ENCODE measurements around the gene MREG. TPM values are rescaled to one million over a fixed set of nuclear protein-coding genes. Genes with fewer than 3 reads are reported as not detected.
A peak's percentile ranks its signal among the peaks of the same experiment; 100 is the strongest.
"Not testable (repeated sequence)": the region's sequence is repeated elsewhere in the genome, so short reads cannot be mapped to it uniquely, and the experiment has no call there.

The MREG gene
- polyA plus RNA-seq, 3 donors from 2014 or later: 1.1 to 1.2 TPM; not detected in 1

DNA sequence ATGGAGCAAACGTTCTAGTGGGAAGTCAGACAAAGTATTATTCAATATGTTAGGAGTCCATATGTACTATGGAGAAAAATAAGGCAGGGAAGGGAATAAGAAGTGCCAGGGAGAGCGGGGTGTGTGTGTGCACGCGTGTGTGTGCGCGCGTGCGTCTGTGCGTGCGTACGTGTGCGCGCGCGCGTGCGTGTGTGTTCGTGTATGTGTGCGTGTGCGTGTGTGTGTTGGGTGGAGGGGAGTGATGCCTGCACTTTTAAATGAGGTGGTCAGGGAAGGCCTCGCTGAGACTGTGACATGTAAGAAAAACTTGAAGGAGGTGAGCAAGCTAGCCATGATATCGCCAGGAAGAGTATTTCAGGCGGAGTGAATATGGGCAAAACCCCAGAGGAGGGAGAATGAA is 1.6 kb upstream of the MREG start:
- Mint-ChIP-seq H3K4me3 (peak overlapping the region in 3 of 5 donors; percentile 14 to 37 (median 18)), H3K27me3 (ENCODE audit: low read depth in 3 of 3) (peaks cover 0 to 3% (median 1%) of the 10 kb centered on the region in 3 donors), H3K9me3 (no peaks in the 10 kb centered on the region), H3K4me1 (peaks cover 38 to 48% of the 10 kb centered on the region in 2 donors), H3K27ac (peak overlapping the region in 5 of 6 donors; percentile 11 to 89 (median 74)), H3K36me3 (peaks cover 2 to 8% (median 7%) of the 10 kb centered on the region in 3 donors)
- no peak for DNase-seq

DNA sequence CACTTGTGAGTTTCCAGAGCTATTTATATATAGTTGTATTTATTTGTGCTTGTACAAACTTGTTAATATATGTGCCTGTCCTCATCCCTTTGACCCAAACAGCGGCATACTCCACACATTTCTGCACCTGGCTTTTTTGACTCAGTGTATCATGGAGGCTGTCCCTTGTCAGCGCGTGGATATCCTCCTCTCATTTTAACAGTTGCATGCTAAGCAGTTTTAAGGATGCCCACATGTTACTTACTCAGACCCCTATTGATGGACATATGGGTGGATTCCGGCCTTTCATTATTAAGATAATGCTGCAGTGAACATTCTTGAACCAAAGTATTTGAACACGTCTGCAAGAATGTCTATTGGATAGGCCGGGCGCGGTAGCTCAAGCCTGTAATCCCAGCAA is 655 bp upstream of the MREG start:
- Mint-ChIP-seq H3K4me1 (peaks cover 40 to 48% of the 10 kb centered on the region in 2 donors), H3K36me3 (peaks cover 3 to 7% (median 7%) of the 10 kb centered on the region in 3 donors), H3K4me3 (peak overlapping the region; percentile 61 to 85 (median 64)), H3K27ac (peak overlapping the region in 1 of 6 donors; percentile 74), H3K27me3 (ENCODE audit: low read depth in 3 of 3) (peaks cover 0 to 3% (median 1%) of the 10 kb centered on the region in 3 donors), H3K9me3 (no peaks in the 10 kb centered on the region)
- DNase-seq: no peak

DNA sequence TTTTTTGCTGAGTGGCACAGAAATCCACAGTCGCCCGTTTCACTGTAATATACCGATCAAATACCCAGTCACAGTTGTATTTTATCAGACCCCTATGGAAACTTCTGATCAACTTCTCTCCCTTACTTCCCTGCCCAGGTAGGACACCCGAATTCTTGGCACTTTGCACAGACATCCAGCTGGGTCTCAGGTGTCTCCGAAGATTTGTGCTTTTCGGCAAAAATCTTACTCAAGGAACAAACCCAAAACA is 596 bp downstream of the MREG start:
- H3K4me3 Mint-ChIP-seq: peak overlapping the region; percentile 83 to 90 (median 85)
- DNase-seq: no peak
- H3K27me3 Mint-ChIP-seq (ENCODE audit: low read depth in 3 of 3): peaks cover 0 to 3% (median 1%) of the 10 kb centered on the region in 3 donors
- H3K9me3 Mint-ChIP-seq: no peaks in the 10 kb centered on the region
- peak overlapping the region; percentile 21 to 65 (median 54) for H3K27ac Mint-ChIP-seq
- peaks cover 0 to 3% (median 0%) of the 10 kb centered on the region in 3 donors for H3K36me3 Mint-ChIP-seq
- peaks cover 40 to 48% of the 10 kb centered on the region in 2 donors for H3K4me1 Mint-ChIP-seq

DNA sequence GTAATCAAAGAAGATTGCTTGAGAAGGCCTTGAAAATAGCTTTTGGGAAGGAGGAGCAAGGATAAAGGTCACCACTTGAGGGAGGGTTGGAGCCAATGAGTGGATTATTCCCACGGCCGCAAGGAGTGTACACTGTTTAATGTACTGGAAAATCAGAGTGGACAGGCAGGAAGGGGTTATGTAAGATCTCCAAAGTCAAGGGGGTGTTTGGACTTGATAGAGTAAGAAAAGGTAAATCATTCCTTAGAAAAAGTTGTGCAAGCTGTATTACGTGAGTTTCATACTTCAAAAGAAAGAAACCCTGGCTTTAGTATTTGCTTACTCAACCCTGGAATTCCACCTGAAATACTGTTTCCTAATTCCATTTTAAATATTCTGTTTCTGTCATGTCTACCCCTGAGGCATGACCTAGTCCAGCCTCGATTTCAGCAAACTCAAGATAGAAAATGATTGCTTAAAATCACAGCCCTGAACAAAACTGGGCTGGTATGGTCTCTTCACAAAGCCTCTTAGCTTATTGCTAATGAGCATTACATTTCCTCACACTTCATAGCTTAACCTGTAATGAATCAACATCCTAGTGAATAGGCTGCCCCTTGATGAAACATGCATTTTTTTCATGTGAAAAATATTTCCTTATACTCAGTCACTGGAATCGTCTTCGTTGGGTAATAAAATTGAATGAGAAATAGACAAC is 1.1 kb downstream of the MREG start:
- peak overlapping the region in 5 of 6 donors; percentile 27 to 65 (median 48) for H3K27ac Mint-ChIP-seq
- H3K4me3 Mint-ChIP-seq: peak overlapping the region; percentile 83 to 90 (median 85)
- peaks cover 0 to 2% (median 1%) of the 10 kb centered on the region in 3 donors for H3K27me3 Mint-ChIP-seq (ENCODE audit: low read depth in 3 of 3)
- peaks cover 39 to 44% of the 10 kb centered on the region in 2 donors for H3K4me1 Mint-ChIP-seq
- peaks cover 0 to 3% (median 0%) of the 10 kb centered on the region in 3 donors for H3K36me3 Mint-ChIP-seq
- no peak for DNase-seq
- no peaks in the 10 kb centered on the region for H3K9me3 Mint-ChIP-seq

GRCh38 chr2:216009215-216009614 is 4.1 kb downstream of the MREG start:
- H3K9me3 Mint-ChIP-seq; H3K27ac Mint-ChIP-seq; H3K4me3 Mint-ChIP-seq; DNase-seq; H3K36me3 Mint-ChIP-seq; H3K27me3 Mint-ChIP-seq (ENCODE audit: low read depth in 3 of 3): not testable (repeated sequence)
- peaks cover 33 to 45% of the 10 kb centered on the region in 2 donors for H3K4me1 Mint-ChIP-seq

- no peak overlapping the region for H3K27ac Mint-ChIP-seq
- H3K4me3 Mint-ChIP-seq: no peak overlapping the region
- peaks cover 0 to 1% (median 0%) of the 10 kb centered on the region in 3 donors for H3K27me3 Mint-ChIP-seq (ENCODE audit: low read depth in 3 of 3)
- H3K9me3 Mint-ChIP-seq: no peaks in the 10 kb centered on the region
- peaks cover 32 to 45% of the 10 kb centered on the region in 2 donors for H3K4me1 Mint-ChIP-seq
- peaks cover 0 to 3% (median 0%) of the 10 kb centered on the region in 3 donors for H3K36me3 Mint-ChIP-seq
- no peak for DNase-seq
Observed at GRCh38 chr2:216008387-216008786, 5.0 kb downstream of the MREG start.

- Mint-ChIP-seq H3K4me3 (peak overlapping the region; percentile 17 to 73 (median 47)), H3K27me3 (ENCODE audit: low read depth in 3 of 3) (peaks cover 0 to 1% (median 0%) of the 10 kb centered on the region in 3 donors)
Observed at GRCh38 chr2:216006164-216006663, 7.1 kb downstream of the MREG start.

DNA sequence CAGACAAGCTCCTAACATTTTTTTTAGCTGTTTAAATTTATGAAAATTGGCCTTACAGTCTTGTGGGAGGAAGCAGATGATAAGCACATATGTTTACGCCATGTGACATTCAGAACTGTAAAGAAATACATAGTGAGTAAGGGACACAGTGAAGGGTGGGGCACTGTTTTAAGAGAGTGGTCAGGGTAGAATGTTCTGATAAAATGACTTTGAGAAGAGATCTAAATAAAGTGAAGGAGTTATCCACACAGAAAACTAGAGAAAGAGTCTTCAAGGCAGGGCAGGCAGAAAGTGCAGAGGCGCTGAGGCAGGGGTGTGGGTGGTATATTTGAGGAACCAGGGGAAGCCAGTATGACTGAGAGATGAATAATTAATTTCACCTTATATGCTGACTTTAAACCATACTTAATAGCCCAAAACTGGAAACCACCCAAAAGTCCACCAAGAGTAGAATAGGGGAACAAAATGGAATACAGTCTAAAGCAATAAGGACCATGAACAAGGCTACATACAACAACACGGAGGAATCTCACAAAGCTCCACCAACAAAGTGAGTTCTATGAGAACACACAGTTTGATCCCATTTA is 8.6 kb downstream of the MREG start:
- Mint-ChIP-seq H3K27ac (peak overlapping the region in 4 of 6 donors; percentile 31 to 63 (median 46)), H3K27me3 (ENCODE audit: low read depth in 3 of 3) (no peaks in the 10 kb centered on the region), H3K9me3 (no peaks in the 10 kb centered on the region), H3K4me3 (peak overlapping the region in 1 of 5 donors; percentile 10), H3K36me3 (peaks cover 0 to under 1% (median 0%) of the 10 kb centered on the region in 3 donors), H3K4me1 (peaks cover 29 to 48% of the 10 kb centered on the region in 2 donors)
- no peak for DNase-seq

More at GRCh38 chr2:216006164-216006663, 7.1 kb downstream of the MREG start:
- Mint-ChIP-seq H3K9me3 (no peaks in the 10 kb centered on the region), H3K36me3 (peaks cover 0 to 3% (median 0%) of the 10 kb centered on the region in 3 donors), H3K27ac (peak overlapping the region in 4 of 6 donors; percentile 76 to 83 (median 78)), H3K4me1 (peaks cover 30 to 48% of the 10 kb centered on the region in 2 donors)
- DNase-seq: peak; percentile 22 to 31 (median 25)

- no peaks in the 10 kb centered on the region for H3K9me3 Mint-ChIP-seq
- H3K36me3 Mint-ChIP-seq: no peaks in the 10 kb centered on the region
- no peak for DNase-seq
- no peaks in the 10 kb centered on the region for H3K27me3 Mint-ChIP-seq (ENCODE audit: low read depth in 3 of 3)
- peak overlapping the region in 2 of 6 donors; percentile 31 to 46 for H3K27ac Mint-ChIP-seq
- H3K4me3 Mint-ChIP-seq: peak overlapping the region in 2 of 5 donors; percentile 10 to 22
- H3K4me1 Mint-ChIP-seq: peaks cover 29 to 48% of the 10 kb centered on the region in 2 donors
Observed at GRCh38 chr2:216003876-216004696, 9.3 kb downstream of the MREG start.

- peaks cover 29 to 48% of the 10 kb centered on the region in 2 donors for H3K4me1 Mint-ChIP-seq
- no peak overlapping the region for H3K4me3 Mint-ChIP-seq
- H3K27ac Mint-ChIP-seq: peak overlapping the region in 3 of 6 donors; percentile 7 to 73 (median 10)
- DNase-seq: no peak
- H3K36me3 Mint-ChIP-seq: peaks cover under 1% of the 10 kb centered on the region in 3 donors
- H3K27me3 Mint-ChIP-seq (ENCODE audit: low read depth in 3 of 3): no peaks in the 10 kb centered on the region
- no peaks in the 10 kb centered on the region for H3K9me3 Mint-ChIP-seq
Observed at GRCh38 chr2:216002693-216003092, 10.7 kb downstream of the MREG start.

DNA sequence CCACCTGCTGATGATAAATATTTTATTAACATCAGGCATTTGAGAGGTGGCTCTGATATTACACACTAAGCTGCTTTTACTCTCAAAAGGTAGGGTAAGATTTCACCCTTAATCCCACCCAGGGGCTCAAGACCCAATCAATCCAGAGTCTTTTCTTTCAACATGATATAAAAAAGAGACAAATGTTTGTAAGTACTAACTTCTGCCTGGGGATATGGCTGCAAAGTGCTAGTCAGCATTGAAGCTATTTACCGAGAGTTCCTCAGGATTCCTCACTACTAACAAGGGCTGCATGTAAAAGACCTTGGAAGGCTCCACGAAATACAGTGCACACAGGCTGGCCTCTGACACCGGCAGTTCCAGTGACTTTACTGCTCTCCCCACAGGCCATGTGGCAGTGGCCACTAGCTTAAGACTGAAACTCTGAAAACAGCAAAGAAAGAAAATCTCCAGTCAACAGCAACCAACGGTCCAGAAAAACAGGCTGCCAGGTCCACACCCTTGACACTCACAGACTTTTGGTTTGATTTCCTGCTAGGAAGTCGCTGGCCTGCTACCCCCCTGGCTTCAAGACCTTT is 11.2 kb downstream of the MREG start:
- no peak for DNase-seq
- Mint-ChIP-seq H3K27me3 (ENCODE audit: low read depth in 3 of 3) (no peaks in the 10 kb centered on the region), H3K9me3 (no peaks in the 10 kb centered on the region), H3K36me3 (peaks cover 5 to 6% (median 5%) of the 10 kb centered on the region in 3 donors), H3K4me3 (no peak overlapping the region), H3K27ac (peak overlapping the region in 2 of 6 donors; percentile 7 to 10), H3K4me1 (peaks cover 31 to 48% of the 10 kb centered on the region in 2 donors)

GRCh38 chr2:216001216-216002100 is 11.9 kb downstream of the MREG start:
- no peak overlapping the region for H3K4me3 Mint-ChIP-seq
- no peak for DNase-seq
- H3K27me3 Mint-ChIP-seq (ENCODE audit: low read depth in 3 of 3): no peaks in the 10 kb centered on the region
- H3K36me3 Mint-ChIP-seq: peaks cover 5 to 9% (median 9%) of the 10 kb centered on the region in 3 donors
- no peaks in the 10 kb centered on the region for H3K9me3 Mint-ChIP-seq
- peaks cover 24 to 41% of the 10 kb centered on the region in 2 donors for H3K4me1 Mint-ChIP-seq
- H3K27ac Mint-ChIP-seq: no peak overlapping the region
